ENCODE results near the gene F3. TPM values are rescaled to one million over a fixed set of nuclear protein-coding genes. Genes with fewer than 3 reads are reported as not detected.

F3 gene
- total RNA-seq, 4 donors from 2014 or later: 3.1 to 10.8 (median 6.3) TPM

- DNase-seq (no peak), ATAC-seq (no peak)
- H3K27ac ChIP-seq: peak overlapping the region; percentile 70 to 80 (median 74)
- H3K27me3 ChIP-seq: peaks cover 28 to 46% (median 36%) of the 10 kb centered on the region in 3 donors
- H3K9me3 ChIP-seq: no peaks in the 10 kb centered on the region
- intact Hi-C loops (cut with DNase I; ENCODE audit: low total_unique reads): loop anchor here (5.0 to 10.0 kb wide), 2 partner anchors 54 to 262 kb away; no protein-coding TSS in a partner anchor
- no peak for TF ChIP-seq POLR2A (IDR thresholded peaks at IDR 0.05)
- no peak for TF ChIP-seq CTCF (IDR thresholded peaks at IDR 0.05 in 4 of 5, conservative IDR thresholded peaks at IDR 0.05 in 1 of 5)
- in situ Hi-C loops (cut with MboI; ENCODE audit: low sequenced_read_pairs in 4 of 4): no loop called here
- H3K4me3 ChIP-seq: peak overlapping the region; percentile 54 to 76 (median 62)
- H3K4me1 ChIP-seq: peaks cover 5 to 26% of the 10 kb centered on the region in 2 donors
- no peaks in the 10 kb centered on the region for H3K36me3 ChIP-seq
These were observed 916 bp downstream of the F3 start for GRCh38 chr1:94540440-94541245.

GRCh38 chr1:94539496-94539895, 2.1 kb downstream of the F3 start:
- Histone ChIP-seq H3K27ac (no peak overlapping the region), H3K9me3 (no peaks in the 10 kb centered on the region), H3K4me3 (peak overlapping the region in 3 of 4 donors; percentile 61 to 76 (median 62)), H3K27me3 (peaks cover 28 to 46% (median 36%) of the 10 kb centered on the region in 3 donors), H3K4me1 (peaks cover 5 to 26% of the 10 kb centered on the region in 2 donors), H3K36me3 (no peaks in the 10 kb centered on the region)
- ATAC-seq: no peak
- in situ Hi-C loops (cut with MboI; ENCODE audit: low sequenced_read_pairs in 4 of 4) (no loop called here), intact Hi-C loops (cut with DNase I; ENCODE audit: low total_unique reads) (no loop called here)
- no peak for DNase-seq
- TF ChIP-seq POLR2A (IDR thresholded peaks at IDR 0.05) (no peak), CTCF (IDR thresholded peaks at IDR 0.05 in 4 of 5, conservative IDR thresholded peaks at IDR 0.05 in 1 of 5) (no peak)

GRCh38 chr1:94538243-94538827, 3.2 kb downstream of the F3 start:
- Histone ChIP-seq H3K27me3 (peaks cover 21 to 37% (median 26%) of the 10 kb centered on the region in 3 donors), H3K36me3 (no peaks in the 10 kb centered on the region), H3K4me1 (peaks cover 5 to 18% of the 10 kb centered on the region in 2 donors), H3K9me3 (no peaks in the 10 kb centered on the region), H3K4me3 (peak overlapping the region in 2 of 4 donors; percentile 28 to 62), H3K27ac (peak overlapping the region in 1 of 4 donors; percentile 21)
- no peak for TF ChIP-seq POLR2A (IDR thresholded peaks at IDR 0.05)
- TF ChIP-seq CTCF (IDR thresholded peaks at IDR 0.05 in 4 of 5, conservative IDR thresholded peaks at IDR 0.05 in 1 of 5): no peak
- intact Hi-C loops (cut with DNase I; ENCODE audit: low total_unique reads): no loop called here
- DNase-seq (no peak), ATAC-seq (no peak)
- in situ Hi-C loops (cut with MboI; ENCODE audit: low sequenced_read_pairs in 4 of 4): no loop called here

GRCh38 chr1:94537254-94537653, 4.3 kb downstream of the F3 start:
- Histone ChIP-seq H3K4me1 (peaks cover 0 to 10% of the 10 kb centered on the region in 2 donors), H3K27ac (no peak overlapping the region), H3K36me3 (no peaks in the 10 kb centered on the region), H3K9me3 (no peaks in the 10 kb centered on the region), H3K4me3 (peak overlapping the region in 1 of 4 donors; percentile 4), H3K27me3 (peaks cover 13 to 26% (median 17%) of the 10 kb centered on the region in 3 donors)
- DNase-seq: no peak
- intact Hi-C loops (cut with DNase I; ENCODE audit: low total_unique reads) (no loop called here), in situ Hi-C loops (cut with MboI; ENCODE audit: low sequenced_read_pairs in 4 of 4) (no loop called here)
- TF ChIP-seq POLR2A (IDR thresholded peaks at IDR 0.05) (no peak), CTCF (IDR thresholded peaks at IDR 0.05 in 4 of 5, conservative IDR thresholded peaks at IDR 0.05 in 1 of 5) (no peak)
- no peak for ATAC-seq

All from gastrocnemius medialis (tissue), 4 donors.